KMS-11 (cell line): ENCODE measurements around the gene C8A.

Source experiments
- H2AFZ ChIP-seq: fragments of 200-600 bp; sonication (generic); 2 replicates; pipeline ENCODE4 v1.6.1; 2016; ENCODE audit warnings: antibody characterized with exemption, mixed run types, low read depth
- H3K27ac ChIP-seq: fragments of 200-600 bp; sonication (generic); 2 replicates; pipeline ENCODE4 v1.6.1; 2016; ENCODE audit warnings: mild to moderate bottlenecking, mixed run types
- H3K27me3 ChIP-seq: fragments of 200-600 bp; sonication (generic); 2 replicates; pipeline ENCODE4 v1.6.1; 2017; ENCODE audit warnings: mild to moderate bottlenecking, low read depth, mixed run types, moderate library complexity; ENCODE audit not compliant: insufficient read depth
- H3K36me3 ChIP-seq: fragments of 200-600 bp; sonication (generic); 2 replicates; pipeline ENCODE4 v1.6.1; 2017; ENCODE audit warnings: mild to moderate bottlenecking, mixed run types; ENCODE audit not compliant: insufficient read depth
- H3K4me1 ChIP-seq: fragments of 200-600 bp; sonication (generic); 2 replicates; pipeline ENCODE4 v1.6.1; 2016; ENCODE audit warnings: mild to moderate bottlenecking, low read depth, mixed run types; ENCODE audit not compliant: poor library complexity, severe bottlenecking
- H3K4me2 ChIP-seq: fragments of 200-600 bp; sonication (generic); 2 replicates; pipeline ENCODE4 v1.7.0; 2016; ENCODE audit warnings: mild to moderate bottlenecking, mixed run types
- H3K4me3 ChIP-seq: fragments of 200-600 bp; sonication (generic); IDR thresholded peaks from 2 replicates; pipeline ENCODE4 v1.6.1; 2017; ENCODE audit warnings: low read depth, low read length, mixed read lengths; ENCODE audit not compliant: insufficient read depth
- H3K79me2 ChIP-seq: fragments of 200-600 bp; sonication (generic); 2 replicates; pipeline ENCODE4 v1.6.1; 2016; ENCODE audit warnings: low read depth, mixed run types; ENCODE audit not compliant: insufficient read depth
- H3K9ac ChIP-seq: fragments of 200-600 bp; sonication (generic); 2 replicates; pipeline ENCODE4 v1.6.1; 2016; ENCODE audit warnings: mild to moderate bottlenecking, mixed run types
- H4K20me1 ChIP-seq: fragments of 200-600 bp; sonication (generic); 2 replicates; pipeline ENCODE4 v1.6.1; 2016; ENCODE audit warnings: mild to moderate bottlenecking, mixed run types; ENCODE audit not compliant: insufficient read depth
- TF ChIP-seq, protein P1 (sequence below): fragments of 200-600 bp; sonication (generic); conservative IDR thresholded peaks from 2 replicates; pipeline ENCODE4 v1.6.1; 2017; ENCODE audit warnings: low read depth, mild to moderate bottlenecking, antibody characterized with exemption, low read length, moderate library complexity, mixed read lengths

Gene C8A

DNA sequence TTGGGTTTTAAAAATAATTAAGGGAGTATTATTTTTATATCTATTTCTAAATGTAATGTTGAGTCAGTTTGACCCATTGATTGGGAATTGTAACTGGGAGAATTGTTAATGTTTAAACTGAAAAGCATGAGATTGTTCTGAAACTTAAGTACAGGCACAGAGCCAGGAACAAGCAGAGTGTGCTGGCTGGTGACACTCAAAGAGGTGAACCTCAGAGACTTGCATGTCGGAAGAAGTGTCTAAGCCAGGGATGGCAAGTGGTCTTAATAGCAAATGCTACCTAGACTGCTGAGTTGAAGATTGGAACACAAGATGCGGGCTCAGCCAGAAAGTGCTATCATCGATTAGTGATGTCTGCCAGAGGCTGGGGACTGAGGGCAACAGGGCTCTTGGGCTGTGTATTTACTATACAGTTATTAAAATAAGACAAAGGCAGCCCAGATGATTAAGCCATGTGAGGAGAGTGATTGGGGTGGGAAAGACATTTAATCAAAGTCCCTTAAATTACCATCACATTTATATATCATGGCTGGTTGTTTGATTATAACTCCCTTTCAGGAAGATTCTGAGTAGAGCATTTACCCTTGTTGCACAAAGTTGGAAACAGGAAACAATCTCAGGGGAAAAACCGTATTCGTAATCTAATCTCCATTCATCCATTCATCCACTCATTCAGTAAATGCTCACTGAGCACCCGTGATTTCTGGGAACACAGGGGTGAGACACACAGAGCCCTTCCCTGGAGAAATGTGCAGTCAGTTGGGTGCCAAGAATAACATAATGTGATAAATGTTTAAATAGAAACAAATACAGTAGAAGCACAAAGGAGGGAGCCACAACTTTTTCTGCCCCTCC lies 42.8 kb downstream of the C8A start:
- Histone ChIP-seq H3K4me1 (no peaks in the 10 kb centered on the region), H3K27me3 (no peaks in the 10 kb centered on the region), H3K36me3 (no peaks in the 10 kb centered on the region), H3K4me3 (no peak overlapping the region), H4K20me1 (no peaks in the 10 kb centered on the region), H3K27ac (no peak overlapping the region), H3K4me2 (no peak overlapping the region), H3K9ac (no peak overlapping the region), H3K79me2 (no peaks in the 10 kb centered on the region), H2AFZ (no peak overlapping the region)
- TF ChIP-seq, protein P1, sequence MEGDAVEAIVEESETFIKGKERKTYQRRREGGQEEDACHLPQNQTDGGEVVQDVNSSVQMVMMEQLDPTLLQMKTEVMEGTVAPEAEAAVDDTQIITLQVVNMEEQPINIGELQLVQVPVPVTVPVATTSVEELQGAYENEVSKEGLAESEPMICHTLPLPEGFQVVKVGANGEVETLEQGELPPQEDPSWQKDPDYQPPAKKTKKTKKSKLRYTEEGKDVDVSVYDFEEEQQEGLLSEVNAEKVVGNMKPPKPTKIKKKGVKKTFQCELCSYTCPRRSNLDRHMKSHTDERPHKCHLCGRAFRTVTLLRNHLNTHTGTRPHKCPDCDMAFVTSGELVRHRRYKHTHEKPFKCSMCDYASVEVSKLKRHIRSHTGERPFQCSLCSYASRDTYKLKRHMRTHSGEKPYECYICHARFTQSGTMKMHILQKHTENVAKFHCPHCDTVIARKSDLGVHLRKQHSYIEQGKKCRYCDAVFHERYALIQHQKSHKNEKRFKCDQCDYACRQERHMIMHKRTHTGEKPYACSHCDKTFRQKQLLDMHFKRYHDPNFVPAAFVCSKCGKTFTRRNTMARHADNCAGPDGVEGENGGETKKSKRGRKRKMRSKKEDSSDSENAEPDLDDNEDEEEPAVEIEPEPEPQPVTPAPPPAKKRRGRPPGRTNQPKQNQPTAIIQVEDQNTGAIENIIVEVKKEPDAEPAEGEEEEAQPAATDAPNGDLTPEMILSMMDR: no peak

DNA sequence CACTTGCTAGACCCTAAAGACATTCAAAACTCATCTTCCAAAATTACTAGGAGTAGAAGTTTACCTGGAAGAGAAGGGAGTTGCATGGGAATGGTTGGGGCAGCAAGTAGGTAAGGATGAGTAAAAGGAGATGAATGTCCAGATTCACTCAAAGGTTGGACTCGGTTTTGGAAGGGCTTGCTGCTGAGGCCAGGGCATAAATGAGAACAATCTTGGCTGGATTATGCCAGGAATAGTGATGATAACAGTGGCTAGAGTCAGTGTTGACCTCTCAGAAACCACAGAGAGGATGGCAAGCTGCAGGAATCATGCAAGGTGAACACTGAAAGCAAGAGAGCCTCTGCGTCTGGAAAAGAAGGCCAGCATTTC lies 43.4 kb downstream of the C8A start:
- Histone ChIP-seq H3K36me3 (no peaks in the 10 kb centered on the region), H3K4me1 (no peaks in the 10 kb centered on the region), H3K27me3 (no peaks in the 10 kb centered on the region), H3K9ac (no peak overlapping the region), H3K27ac (no peak overlapping the region), H3K4me3 (no peak overlapping the region), H4K20me1 (no peaks in the 10 kb centered on the region), H3K4me2 (no peak overlapping the region), H3K79me2 (no peaks in the 10 kb centered on the region), H2AFZ (no peak overlapping the region)
- TF ChIP-seq, protein P1: no peak

DNA sequence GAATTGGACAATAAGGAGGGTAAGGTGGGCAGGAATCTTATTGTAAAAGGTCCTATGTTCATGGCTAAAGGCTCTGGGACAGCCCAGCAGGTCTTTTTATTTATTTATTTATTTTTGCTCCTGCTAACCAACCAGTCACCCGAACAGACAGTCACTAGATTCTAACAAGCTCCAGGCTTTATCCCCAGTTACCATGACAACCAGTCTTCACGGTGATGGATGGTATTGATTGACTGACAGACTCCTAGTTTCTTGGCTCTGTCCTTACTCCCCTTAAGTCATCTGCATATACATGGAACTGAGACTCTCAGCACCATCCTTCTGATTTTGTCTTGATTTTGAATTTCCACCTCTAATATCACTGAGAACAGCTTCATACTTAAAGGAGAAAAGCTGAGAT lies 44.3 kb downstream of the C8A start:
- Histone ChIP-seq H3K36me3 (no peaks in the 10 kb centered on the region), H3K27ac (no peak overlapping the region), H4K20me1 (no peaks in the 10 kb centered on the region), H3K27me3 (no peaks in the 10 kb centered on the region), H3K79me2 (no peaks in the 10 kb centered on the region), H3K4me3 (no peak overlapping the region), H3K4me2 (no peak overlapping the region), H2AFZ (no peak overlapping the region), H3K9ac (no peak overlapping the region), H3K4me1 (no peaks in the 10 kb centered on the region)
- TF ChIP-seq, protein P1: no peak

DNA sequence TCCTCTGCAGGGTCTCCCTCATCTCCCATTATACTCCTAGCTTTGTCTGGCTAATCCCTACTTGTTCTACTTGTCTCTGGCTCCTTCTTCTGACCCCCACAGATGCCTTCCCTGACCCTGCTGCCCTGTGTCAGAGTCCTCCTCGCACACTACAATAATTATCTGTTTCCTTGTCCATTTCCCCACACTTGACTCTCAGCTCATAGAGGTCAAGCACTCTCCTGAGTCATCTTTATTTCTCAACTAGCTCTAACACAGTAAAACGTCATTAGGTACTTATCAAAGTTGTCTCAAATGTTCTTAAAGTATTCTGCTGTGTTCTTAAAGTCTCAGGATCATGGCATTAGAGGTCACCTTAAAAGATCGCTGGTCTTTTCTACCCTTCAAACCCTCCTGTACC lies 47.1 kb downstream of the C8A start:
- no peaks in the 10 kb centered on the region for H4K20me1 ChIP-seq

More for the DNA sequence above, 47.1 kb downstream of the C8A start:
- H3K79me2 ChIP-seq: no peaks in the 10 kb centered on the region
- no peak overlapping the region for H3K27ac ChIP-seq
- H3K4me2 ChIP-seq: no peak overlapping the region
- no peak overlapping the region for H3K4me3 ChIP-seq
- no peak overlapping the region for H3K9ac ChIP-seq
- H3K27me3 ChIP-seq: no peaks in the 10 kb centered on the region
- H2AFZ ChIP-seq: no peak overlapping the region
- H3K4me1 ChIP-seq: no peaks in the 10 kb centered on the region
- TF ChIP-seq, protein P1: no peak
- no peaks in the 10 kb centered on the region for H3K36me3 ChIP-seq
